GM19328 (cell line): Measurements from ENCODE around the gene RFNG.
A peak's percentile ranks its signal among the peaks of the same experiment; 100 is the strongest.

ENCODE experiments used
- ATAC-seq: cut with Tn5 transposase; IDR thresholded peaks from one replicate; pipeline ENCODE4 v1.9.1; 2021; ENCODE audit warnings: mild to moderate bottlenecking, moderate library complexity; ENCODE audit not compliant: unreplicated experiment

Gene RFNG

DNA sequence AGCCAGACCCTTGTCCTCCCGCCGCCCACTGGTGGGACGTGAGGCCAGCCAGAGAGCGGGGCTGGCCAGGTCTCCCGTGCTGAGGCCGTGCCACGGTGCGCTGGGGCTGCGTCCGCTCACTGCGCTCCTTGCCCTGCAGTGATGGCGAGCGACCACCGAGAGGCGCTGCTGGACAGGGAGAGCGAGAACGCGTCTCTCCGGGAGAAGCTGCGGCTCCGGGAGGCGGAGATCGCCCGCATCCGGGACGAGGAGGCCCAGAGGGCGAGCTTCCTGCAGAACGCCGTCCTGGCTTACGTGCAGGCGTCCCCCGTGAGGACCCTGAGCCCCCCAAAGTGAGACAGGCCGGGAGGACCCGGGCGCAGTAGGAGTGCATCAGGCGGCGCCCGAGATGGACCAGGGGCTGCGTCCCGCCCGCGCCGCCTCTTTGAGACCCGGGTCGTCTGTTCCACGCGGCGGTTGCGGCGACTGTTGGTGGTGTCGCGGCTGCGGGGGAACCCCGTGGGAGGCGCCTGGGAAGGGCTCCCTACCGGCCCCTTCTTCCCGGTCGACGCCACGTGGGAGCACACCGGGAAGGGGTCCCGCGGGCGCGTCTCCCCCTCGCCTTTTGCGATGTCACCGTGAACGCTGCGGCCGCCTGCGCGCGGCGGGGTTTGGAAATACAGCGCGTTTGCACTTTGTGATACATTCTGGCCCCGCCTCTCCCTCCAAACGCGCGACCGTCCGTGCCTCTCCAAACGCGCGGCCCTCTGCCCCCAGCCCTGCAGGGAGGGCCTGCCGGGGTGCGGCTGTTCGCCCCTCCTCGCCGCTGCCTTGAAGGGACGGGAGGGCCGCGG lies 20.9 kb downstream of the RFNG start:
- ATAC-seq, result no peak

DNA sequence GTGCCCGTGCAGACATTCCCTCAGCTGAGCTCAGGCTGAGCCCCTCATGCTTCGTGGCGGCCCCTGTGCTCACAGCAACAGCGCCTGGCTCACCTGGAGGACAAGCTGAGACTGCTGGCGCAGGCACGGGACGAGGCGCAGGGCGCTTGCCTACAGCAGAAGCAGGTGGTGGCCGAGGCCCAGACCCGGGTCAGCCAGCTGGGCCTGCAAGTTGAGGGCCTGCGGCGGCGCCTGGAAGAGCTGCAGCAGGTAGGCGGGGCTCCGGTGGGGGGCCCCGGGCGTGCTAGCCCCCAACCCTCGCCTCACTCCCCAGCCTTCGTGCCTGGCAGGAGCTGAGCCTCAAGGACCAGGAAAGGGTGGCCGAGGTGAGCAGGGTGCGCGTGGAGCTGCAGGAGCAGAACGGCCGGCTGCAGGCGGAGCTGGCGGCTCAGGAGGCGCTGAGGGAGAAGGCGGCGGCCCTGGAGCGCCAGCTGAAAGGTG lies 21.6 kb downstream of the RFNG start:
- ATAC-seq, result no peak

DNA sequence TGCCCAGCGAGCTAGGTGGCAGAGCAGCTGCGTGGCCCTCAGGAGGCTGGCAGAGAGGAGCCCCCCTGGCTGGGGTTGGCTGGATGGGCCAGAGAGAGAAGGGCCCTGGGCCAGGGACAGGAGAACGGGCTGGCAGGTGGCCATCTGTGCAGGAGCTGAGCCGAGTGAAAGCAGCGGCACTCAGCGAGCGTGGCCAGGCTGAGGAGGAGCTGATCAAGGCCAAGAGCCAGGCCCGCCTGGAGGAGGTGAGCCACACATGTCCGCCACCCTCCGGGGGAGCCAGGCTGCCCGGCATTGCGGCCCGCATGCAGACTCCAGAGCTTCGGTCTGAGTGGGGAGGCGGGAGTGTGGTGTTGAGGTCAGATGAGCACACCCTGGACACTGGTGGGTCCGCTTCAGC lies 22.2 kb downstream of the RFNG start:
- no peak for ATAC-seq

DNA sequence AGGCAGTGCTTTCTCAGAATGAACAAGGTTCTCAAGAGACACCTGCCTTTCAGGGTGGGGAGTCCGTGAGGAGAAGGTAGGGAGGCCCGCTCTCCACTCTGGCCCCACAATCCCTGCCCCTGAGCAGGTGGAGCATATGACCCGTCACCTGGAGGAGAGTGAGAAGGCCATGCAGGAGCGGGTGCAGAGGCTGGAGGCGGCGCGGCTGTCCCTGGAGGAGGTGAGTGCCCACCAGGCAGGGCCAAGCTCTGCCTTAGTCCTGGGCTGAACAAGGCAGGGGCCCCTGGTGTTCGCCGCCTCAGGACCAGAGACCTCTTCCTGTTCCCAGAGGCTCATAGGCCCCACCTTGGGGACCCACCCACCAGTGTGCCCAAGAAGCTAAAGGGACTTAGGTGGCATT lies 22.6 kb downstream of the RFNG start:
- ATAC-seq, result no peak

DNA sequence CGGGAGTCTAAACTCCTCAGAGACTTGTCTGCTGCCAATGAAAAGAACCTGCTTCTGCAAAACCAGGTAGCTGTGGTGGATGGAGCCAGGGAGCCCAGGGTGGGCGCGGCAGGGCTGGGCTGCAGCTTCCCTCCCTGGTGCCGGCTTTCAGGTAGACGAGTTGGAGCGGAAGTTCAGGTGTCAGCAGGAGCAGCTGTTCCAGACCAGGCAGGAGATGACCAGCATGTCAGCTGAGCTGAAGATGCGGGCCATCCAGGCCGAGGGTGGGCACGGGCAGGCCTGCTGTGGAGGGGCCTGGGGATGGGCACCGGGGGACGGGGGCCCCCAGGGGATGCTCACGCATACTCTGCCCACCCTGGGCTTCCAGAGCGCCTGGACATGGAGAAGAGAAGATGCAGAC lies 23.4 kb downstream of the RFNG start:
- ATAC-seq, result no peak

DNA sequence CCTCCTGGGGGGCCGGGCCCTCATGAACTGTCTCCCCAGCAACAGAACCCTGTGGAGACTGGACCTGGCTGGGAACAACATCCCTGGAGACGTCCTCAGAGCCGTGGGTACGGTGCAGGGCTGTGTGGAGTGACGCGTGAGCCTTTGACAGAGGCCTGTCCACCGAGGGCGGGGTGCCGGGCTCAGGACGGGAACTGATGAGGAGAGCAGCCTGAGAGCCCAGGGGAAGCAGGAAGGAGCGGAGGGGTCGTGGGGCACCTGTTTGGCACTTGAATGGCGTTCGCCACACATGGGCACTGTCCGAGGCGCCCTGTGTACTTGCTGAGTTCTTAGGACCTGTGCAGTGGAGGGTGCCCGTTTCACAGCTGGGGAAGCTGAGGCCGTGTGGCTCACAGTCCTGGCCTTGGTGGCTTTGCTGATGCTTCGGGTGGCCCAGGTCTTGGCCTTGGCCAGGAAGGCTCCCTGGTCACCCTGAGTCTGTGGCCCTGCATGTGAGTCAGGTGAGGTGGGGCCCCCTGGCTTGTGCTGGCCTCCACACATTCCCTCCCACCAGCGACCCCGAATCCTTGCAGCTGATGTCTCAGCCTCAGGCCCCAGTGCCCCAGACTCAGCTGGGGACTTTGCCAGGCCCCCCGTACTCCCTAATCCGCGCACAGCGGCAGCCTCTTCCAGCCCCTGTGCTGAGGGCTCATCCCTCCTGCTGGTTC lies 26.1 kb downstream of the RFNG start:
- no peak for ATAC-seq

DNA sequence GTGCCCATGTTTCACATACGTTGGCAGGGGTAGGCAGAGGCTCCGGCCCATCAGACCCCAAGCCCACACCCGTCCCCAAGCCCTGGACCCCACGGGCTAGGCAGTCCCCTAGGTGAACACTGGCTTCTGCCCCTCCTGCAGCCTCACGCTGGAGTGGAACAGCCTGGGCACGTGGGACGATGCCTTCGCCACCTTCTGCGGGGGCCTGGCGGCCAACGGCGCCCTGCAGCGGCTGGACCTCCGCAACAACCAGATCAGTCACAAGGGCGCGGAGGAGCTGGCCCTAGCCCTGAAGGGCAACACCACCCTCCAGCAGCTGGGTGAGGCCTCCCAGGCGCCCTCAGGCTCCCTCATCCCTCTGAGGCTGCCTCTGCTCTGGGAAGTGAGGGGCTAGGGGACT lies 26.8 kb downstream of the RFNG start:
- ATAC-seq, result no peak

DNA sequence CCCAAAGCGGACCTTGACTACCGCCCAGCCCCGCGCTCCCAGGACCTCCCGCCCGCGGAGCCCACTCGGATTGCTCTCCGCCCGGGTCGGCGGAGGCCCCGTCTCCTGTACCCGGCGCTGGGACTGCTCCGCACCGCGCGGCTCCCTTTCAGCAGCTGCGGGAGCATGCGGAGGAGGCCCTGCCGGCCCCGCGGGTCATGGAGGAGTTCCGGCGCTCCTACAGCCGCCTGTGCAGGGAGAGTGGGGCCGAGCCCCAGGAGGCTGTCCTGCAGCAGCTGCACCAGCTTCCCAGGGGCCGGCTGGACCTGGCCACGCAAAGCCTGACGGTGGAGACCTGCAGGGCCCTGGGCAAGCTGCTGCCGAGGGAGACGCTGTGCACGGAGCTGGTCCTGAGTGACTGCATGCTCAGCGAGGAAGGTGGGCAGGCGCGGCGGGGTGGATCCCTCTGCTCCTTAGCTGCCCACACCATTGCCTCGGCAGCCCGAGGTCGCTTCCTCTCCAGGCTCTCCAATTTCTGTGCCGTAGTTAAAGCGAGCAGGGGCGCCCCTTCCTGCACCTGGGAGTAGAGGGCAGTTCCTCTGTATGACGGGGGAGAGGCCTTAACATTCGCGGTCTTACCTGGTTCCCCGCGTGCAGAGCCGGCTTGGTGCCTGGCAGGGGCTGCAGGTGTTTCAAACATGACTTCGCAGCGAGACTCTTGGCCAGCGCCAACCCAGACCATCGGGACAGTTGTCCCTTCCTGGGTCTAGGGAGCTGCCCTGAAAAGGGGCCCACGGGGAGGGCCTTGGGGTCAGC lies 28.0 kb downstream of the RFNG start:
- peak; percentile 1 for ATAC-seq

DNA sequence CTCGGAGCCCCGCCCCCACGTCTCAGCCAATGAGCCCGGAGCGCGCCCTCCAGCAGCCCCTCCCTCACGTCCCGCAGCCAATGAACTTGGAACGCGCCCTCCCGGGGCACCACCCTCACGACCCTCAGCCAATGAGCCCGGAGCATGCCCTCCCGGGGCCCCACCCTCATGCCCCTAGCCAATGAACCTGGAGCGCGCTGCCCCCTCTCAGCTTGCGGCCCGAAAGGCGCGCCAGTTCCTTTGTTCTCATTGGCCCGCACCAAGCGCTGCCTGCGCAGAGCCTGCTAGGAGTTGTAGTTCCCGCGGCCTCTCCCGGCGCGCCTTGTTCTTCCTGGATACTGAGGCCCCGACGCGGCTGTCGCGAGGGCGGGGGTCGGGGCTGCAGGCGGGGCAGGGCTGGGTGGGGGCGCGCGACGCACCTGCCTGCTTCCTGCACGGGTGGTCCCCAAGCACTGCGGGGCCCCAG lies 28.6 kb downstream of the RFNG start, which contains the start of gene LRRC45:
Gene LRRC45 (plus strand): TSS at position 325 of the 466 bp plus-strand sequence. CDS start 339 bp downstream, outside the sequence.
- peak; percentile 82 for ATAC-seq

DNA sequence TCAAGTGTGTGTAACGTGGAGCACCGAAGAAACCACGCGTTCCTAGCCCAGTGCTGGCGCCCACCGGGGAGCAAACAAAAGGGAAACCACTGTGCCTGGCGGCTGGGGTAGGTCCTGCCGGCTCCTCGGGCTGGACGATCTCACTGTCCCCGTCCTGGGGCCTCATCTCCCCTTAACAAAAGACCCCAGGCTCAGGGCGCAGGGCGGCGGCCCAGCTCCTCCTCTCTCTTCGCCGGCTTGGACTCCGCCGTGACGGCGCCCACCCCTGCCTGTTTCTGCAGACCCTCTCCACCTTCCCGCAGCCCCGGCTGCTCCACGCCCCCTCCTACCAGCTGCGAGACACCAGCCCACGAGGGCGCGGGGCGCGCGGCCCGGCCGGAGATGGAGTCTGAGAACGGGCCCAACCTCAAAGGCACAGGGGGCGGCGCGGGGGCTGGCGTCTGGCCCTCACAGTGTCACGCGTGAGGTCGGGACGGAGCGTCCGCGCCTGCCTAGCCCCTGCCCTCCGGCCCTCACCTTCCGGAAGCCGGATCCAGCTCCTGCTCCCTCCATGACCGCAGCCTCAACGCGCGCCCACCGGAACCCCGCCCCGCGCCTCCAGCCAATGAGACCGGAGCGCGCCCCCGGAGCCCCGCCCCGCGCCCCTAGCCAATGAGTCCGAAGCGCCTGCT lies 29.2 kb downstream of the RFNG start, which contains the start of gene CENPX:
Gene CENPX (minus strand): TSS at position 569 of the 671 bp plus-strand sequence. CDS start 17 bp downstream, at position 552.
- no peak for ATAC-seq

DNA sequence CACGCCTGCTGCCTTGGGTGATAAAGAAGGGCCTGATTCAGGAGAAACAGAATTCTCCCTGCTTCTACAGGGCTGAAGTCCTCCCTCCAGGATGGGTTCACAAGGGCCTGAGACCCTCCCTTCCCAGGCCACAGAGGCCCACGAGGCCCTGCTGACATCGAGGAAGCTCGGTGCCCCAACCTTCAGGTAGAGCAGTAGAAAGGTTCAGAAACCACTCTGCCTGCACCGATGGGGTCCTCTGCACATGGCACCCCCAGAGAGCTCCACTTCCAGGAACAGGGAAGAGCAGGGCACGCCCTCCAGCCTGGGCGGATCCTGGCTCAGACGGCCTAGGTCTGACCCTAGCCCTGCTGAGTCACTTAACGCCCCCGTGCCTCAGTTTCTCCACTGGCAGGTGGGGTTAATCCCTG lies 29.7 kb downstream of the RFNG start:
- ATAC-seq, result no peak

DNA sequence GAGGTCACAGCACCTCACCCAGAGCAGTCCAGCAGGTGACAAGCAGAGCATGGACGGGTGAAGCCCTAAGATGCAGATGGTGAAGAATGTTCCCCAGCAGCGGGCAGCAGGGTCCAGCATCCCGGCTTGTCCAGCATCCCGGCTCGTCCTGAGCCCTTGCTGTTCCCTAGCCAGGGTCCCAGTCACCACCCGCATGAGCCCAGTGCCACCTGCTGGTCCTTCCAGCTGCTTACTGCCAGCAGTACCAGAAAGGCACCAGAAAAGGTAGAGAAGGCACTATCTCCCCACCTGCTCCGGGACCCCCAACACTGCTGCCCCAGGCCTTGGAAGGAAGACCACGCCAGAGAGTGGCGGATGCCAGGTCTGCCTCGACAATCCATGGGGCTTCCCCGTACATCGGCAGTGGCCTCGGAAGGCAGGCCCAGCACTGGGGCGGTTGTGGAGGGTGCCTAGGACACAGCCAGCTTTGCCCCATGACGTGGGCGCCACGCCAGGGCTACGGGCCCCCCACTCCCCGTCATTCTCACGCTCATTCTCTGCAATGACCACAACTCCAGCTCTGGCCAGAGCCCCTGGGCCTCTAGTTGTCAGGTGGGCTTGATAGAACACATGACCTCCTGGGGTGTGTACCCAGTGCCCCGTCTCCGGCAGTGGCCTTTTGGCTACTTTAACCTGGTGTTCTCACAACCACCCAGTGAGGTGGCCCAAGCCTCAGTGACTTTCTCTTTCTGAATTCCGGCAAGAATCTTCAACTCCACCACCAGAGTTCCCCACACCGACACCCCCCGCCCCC lies 30.3 kb downstream of the RFNG start:
- no peak for ATAC-seq

DNA sequence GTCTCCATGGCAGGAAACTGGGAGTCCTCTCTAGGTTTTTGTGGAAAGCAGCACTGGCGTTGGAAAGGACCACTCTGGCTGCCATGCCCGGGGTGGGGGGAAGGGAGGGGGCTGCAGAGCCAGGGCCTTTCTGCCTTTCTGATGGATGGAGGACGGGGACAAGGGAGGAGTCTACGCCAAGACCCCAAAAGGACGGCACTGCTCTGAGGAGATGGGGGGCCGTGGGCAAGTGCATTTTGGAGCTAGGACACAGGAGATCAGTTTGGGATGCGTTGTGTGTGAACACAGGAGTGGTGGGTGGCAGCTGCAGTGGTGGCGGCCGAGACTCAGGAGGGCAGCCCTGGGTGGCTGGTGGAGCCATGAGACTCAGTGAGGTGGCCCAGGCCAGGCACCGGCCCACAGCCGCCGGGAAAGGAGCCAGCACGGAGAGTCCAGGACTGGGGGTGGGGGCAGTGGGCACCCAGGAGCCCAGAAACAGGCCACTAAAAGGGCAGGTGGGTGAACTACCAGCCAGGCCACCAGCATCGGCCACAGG lies 31.0 kb downstream of the RFNG start:
- ATAC-seq, result no peak

DNA sequence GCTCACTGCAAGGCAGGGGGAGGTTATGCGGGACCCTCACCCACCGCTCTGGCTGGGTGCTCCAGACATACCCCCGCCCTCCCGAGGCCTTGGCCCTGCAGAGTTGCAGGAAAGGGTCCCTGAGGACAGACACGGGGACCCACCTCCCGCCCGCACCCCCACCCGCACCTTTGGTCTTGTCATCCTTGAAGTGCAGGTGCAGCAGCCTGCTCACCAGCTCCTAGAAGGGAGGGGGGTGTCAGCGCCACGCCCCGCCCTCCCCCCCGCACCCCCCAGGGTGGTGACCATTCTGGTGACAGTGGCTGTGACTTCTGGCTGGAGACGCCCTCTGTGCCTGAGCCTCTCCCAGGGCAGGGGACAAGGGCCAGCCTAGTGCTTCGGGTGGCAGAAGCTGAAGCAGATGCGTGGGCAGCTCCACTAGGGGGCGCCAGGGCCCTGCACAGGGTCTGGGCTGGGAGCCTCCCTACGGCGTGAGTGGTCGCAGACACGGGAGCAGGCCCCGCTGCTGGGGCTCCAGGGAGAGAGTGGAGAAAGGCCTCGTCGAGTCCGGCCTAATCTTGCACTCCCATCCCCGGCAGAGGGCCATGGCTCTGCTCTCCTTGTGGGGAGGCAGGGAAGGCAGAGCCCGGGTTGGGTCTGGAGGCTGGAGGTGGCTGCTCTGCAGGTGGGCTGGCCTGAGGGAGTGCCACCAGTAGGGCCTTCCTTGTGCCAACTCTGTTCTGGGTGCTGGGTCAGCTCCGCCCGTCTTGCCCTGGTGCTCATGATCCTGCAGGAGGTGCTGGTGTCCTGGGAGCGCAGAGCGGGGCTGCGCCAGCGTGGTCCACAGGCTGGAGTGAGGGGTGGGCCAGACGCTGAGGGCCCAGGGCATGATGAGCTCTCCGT lies 31.7 kb downstream of the RFNG start:
- no peak for ATAC-seq

DNA sequence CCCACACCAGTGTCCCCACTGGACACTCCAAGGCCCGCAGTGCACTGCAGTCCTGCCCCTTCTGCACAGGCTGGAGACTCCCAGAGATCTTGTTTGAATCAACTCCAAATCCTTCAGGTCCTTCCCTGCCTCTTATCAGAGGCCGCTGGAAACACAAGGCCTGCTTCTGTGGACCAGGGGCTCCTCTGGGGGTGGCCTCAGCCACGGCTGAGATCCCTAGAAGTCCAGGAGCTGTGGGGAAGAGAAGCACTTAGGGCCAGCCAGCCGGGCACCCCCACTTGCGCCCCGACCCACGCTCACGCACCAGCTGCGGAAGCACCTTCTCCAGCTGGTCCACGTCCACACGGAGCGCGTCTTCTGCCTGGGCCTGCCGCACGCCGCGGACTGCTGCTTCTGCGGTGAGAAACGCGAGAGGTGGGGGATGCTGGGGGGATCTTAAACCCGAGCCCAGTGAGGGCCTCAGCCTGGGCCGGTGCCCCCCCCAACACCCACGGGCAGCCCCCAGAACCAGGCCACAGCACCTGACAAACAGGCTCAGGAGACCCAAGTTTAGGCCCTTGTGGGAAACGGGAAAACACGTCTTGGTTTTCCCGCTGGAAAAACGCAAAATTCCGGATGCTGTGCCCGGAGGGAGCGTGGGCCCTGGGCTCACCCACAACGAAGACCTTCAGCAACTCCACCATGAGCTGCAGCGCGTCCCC lies 32.5 kb downstream of the RFNG start:
- ATAC-seq, result no peak

DNA sequence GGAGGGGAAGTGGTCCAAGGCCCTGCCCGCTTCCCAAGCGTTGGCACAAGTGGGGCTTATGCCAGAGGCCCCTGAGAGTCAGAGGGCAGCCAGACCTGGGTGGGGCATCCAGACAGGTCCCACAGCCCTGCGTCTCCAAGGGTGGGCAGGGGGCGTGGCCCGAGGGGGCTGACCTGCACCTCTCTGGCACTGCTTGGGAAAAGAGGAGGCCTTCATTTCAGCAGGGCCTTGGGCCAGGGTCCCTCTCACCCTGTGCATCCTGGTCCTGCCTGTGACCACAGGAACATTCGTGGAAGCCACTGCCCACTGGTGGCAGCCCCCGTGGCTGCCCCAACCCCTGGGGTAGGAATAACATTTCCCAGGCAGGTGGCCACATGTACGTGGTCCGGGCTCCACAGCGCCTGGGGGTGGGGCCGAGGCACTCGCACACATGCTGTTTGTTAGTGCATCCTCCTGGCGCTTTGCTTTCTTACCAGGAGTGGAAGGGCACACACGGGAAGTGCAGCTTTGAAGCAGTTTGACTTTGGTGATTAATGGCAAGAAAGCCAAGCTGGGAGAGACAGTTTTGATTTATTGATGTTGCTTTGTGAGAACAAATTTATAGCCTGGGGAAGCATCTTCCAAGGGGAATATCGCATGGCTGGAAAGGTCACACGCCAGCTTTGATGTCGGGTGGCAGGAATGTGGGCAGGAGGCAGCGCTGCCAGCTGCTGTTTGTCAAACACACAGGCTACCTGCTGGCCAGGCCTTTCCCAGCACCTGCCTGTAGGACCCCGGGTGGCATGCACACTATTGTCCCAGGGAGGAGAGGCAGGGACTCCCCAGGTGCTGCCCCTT lies 33.2 kb downstream of the RFNG start:
- ATAC-seq, result no peak

DNA sequence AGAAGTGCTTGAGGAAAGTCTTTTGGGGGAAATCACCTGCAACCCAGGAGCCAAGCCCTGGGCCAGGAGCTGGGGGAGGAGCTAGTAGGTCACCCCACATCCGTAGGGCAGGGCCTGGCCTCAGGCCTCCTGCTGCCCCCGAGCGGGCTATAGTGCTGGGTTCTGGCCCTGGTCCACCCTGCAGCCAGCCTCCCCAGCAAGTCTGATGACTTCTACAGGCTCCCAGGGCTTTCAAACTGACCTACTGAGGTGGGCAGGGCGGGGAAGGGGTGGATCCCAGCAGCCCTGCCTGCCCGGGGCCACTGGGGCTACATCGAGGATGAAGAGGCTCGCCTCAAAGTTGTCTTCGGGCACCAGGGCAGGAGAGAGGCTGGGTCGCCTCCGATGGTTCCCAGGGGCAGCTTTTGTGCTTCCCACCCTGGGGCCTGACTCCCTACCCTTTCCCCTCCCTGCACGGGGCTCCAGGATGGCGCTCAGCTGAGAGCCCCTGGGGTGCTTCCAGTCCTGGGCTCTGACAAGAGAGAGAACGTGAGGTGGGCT lies 33.9 kb downstream of the RFNG start:
- no peak for ATAC-seq
